H1 (cell line): ENCODE data around the gene ASAP2. TPM values are rescaled to one million over a fixed set of nuclear protein-coding genes. Genes with fewer than 3 reads are reported as not detected.

Experiments
- CTCF ChIA-PET: fragments of 300-600 bp; sonication (Branson Sonifier 250); formaldehyde crosslinking; loops from one replicate; lab custom pipeline; 2021; ENCODE audit not compliant: partially characterized antibody; lab: Charles Lee
- POLR2A ChIA-PET: fragments of 300-600 bp; sonication (Branson Sonifier 250); formaldehyde crosslinking; loops from one replicate; lab custom pipeline; 2021; ENCODE audit warnings: inconsistent platforms; ENCODE audit not compliant: partially characterized antibody; lab: Charles Lee
- DNase-seq, 2 experiments: peaks; one replicate each; pipeline versions ENCODE4 v3.0.0 to v3.0.0-alpha.2; 2010 to 2022; ENCODE audit warnings: low spot score in 2 of 2, low read depth in 1 of 2, mixed read lengths in 1 of 2
- FAIRE-seq: peaks from 2 replicates; lab custom pipeline; 2011; peaks lifted over from hg19 to GRCh38; lab: Jason Lieb, UNC
- H2AFZ ChIP-seq: 2 replicates; pipeline ENCODE4 v1.8.1; 2012; ENCODE audit warnings: low read length, inconsistent platforms
- H2AK5ac ChIP-seq: 2 replicates; pipeline ENCODE4 v1.6.1; 2013; ENCODE audit warnings: low read depth, low read length
- H2BK120ac ChIP-seq: replicated peaks from 2 replicates; pipeline ENCODE3; 2013; ENCODE audit warnings: low read depth, low read length, inconsistent platforms
- H2BK12ac ChIP-seq: 2 replicates; pipeline ENCODE4 v1.6.1; 2013; ENCODE audit warnings: low read depth, low read length
- H2BK15ac ChIP-seq: 2 replicates; pipeline ENCODE4 v1.6.1; 2013; ENCODE audit warnings: low read length
- H2BK20ac ChIP-seq: 2 replicates; pipeline ENCODE4 v1.6.1; 2013; ENCODE audit warnings: low read length
- H2BK5ac ChIP-seq: 2 replicates; pipeline ENCODE4 v1.6.1; 2013; ENCODE audit warnings: low read depth, low read length
- H3K14ac ChIP-seq: 2 replicates; pipeline ENCODE4 v1.6.1; 2013; ENCODE audit warnings: inconsistent platforms; ENCODE audit not compliant: insufficient read length
- H3K18ac ChIP-seq: 2 replicates; pipeline ENCODE4 v1.6.1; 2013; ENCODE audit warnings: low read length; ENCODE audit errors: extremely low read depth
- H3K23ac ChIP-seq: 2 replicates; pipeline ENCODE4 v1.6.1; 2013; ENCODE audit warnings: inconsistent platforms; ENCODE audit not compliant: insufficient read length
- H3K23me2 ChIP-seq: 2 replicates; pipeline ENCODE4 v1.6.1; 2013; ENCODE audit warnings: low read depth, low read length
- H3K27ac ChIP-seq: 2 replicates; pipeline ENCODE4 v1.6.1; 2011; ENCODE audit warnings: low read depth, low read length, inconsistent platforms
- H3K27me3 ChIP-seq, 4 experiments: replicated peaks in 1 of 4; 1 replicate in 1 of 4; 2 replicates in 3 of 4; pipeline versions ENCODE4 v1.6.1 to v1.8.1; 2011 to 2013; ENCODE audit warnings: low read length in 3 of 4, mild to moderate bottlenecking in 3 of 4, inconsistent platforms in 2 of 4, mixed read lengths in 2 of 4, moderate library complexity in 1 of 4; ENCODE audit not compliant: control insufficient read depth in 3 of 4, insufficient read depth in 3 of 4; ENCODE audit errors: extremely low read depth in 1 of 4
- H3K36me3 ChIP-seq, 4 experiments: 2 replicates each; pipeline versions ENCODE4 v1.6.1 to v1.8.1; 2011 to 2013; ENCODE audit warnings: mild to moderate bottlenecking in 4 of 4, low read length in 3 of 4, moderate library complexity in 2 of 4, control low read depth in 1 of 4, inconsistent platforms in 1 of 4; ENCODE audit not compliant: insufficient read depth in 4 of 4, control insufficient read depth in 2 of 4
- H3K4ac ChIP-seq: replicated peaks from 2 replicates; pipeline ENCODE3; 2013; ENCODE audit warnings: low read length, low read depth, mixed read lengths, inconsistent platforms; ENCODE audit not compliant: insufficient read length
- H3K4me1 ChIP-seq, 4 experiments: replicated peaks in 1 of 4; 1 replicate in 1 of 4; 2 replicates in 3 of 4; pipeline versions ENCODE4 v1.6.1 to v1.8.1; 2011 to 2013; ENCODE audit warnings: low read length in 3 of 4, inconsistent platforms in 2 of 4, mixed read lengths in 1 of 4; ENCODE audit not compliant: insufficient read depth in 4 of 4, control insufficient read depth in 3 of 4
- H3K4me2 ChIP-seq, 2 experiments: 2 replicates each; pipeline versions ENCODE4 v1.6.1 to v1.8.1; 2011 to 2013; ENCODE audit warnings: low read depth in 2 of 2, low read length in 2 of 2, control low read depth in 1 of 2, inconsistent platforms in 1 of 2, mild to moderate bottlenecking in 1 of 2; ENCODE audit not compliant: insufficient read depth in 1 of 2
- H3K4me3 ChIP-seq, 4 experiments: fragments of 200-600, 300-600 bp in 1 of 4; sonication (generic), shearing (Covaris generic), sonication (Bioruptor Twin) in 1 of 4; 2 replicates each; pipeline versions ENCODE4 v1.5.1 to v1.8.1; 2011 to 2016; ENCODE audit warnings: low read length in 4 of 4, low read depth in 3 of 4, control low read depth in 2 of 4, inconsistent platforms in 2 of 4, mild to moderate bottlenecking in 2 of 4, mixed read lengths in 1 of 4, moderate library complexity in 1 of 4; ENCODE audit not compliant: insufficient read depth in 2 of 4; ENCODE audit errors: extremely low read depth in 1 of 4
- H3K56ac ChIP-seq: replicated peaks from 2 replicates; pipeline ENCODE3; 2013; ENCODE audit warnings: low read depth, mild to moderate bottlenecking, mixed read lengths, low read length, inconsistent platforms; ENCODE audit not compliant: insufficient read length
- H3K79me1 ChIP-seq: 2 replicates; pipeline ENCODE4 v1.6.1; 2013; ENCODE audit warnings: low read depth, low read length, control low read depth
- H3K79me2 ChIP-seq, 2 experiments: 2 replicates each; pipeline versions ENCODE4 v1.6.1 to v1.8.1; 2012 to 2013; ENCODE audit warnings: low read length in 2 of 2, mild to moderate bottlenecking in 2 of 2, inconsistent platforms in 1 of 2; ENCODE audit not compliant: insufficient read depth in 2 of 2, control insufficient read depth in 1 of 2
- H3K9ac ChIP-seq, 4 experiments: replicated peaks in 1 of 4; 1 replicate in 1 of 4; 2 replicates in 3 of 4; pipeline versions ENCODE4 v1.6.1 to v1.8.1; 2011 to 2013; ENCODE audit warnings: low read depth in 3 of 4, low read length in 3 of 4, control low read depth in 2 of 4, mild to moderate bottlenecking in 2 of 4, moderate library complexity in 2 of 4, inconsistent platforms in 1 of 4; ENCODE audit errors: extremely low read depth in 1 of 4
- H3K9me3 ChIP-seq, 2 experiments: 2 replicates each; pipeline versions ENCODE4 v1.6.1 to v1.8.1; 2012 to 2013; ENCODE audit warnings: mild to moderate bottlenecking in 2 of 2, moderate library complexity in 2 of 2, control low read depth in 1 of 2, inconsistent platforms in 1 of 2, low read depth in 1 of 2, low read length in 1 of 2, mixed read lengths in 1 of 2; ENCODE audit not compliant: insufficient read depth in 2 of 2
- H4K20me1 ChIP-seq, 2 experiments: replicated peaks in 1 of 2; 2 replicates each; pipeline versions ENCODE3 to v1.8.1; 2011 to 2013; ENCODE audit warnings: inconsistent platforms in 2 of 2, low read length in 2 of 2, mild to moderate bottlenecking in 1 of 2; ENCODE audit not compliant: insufficient read depth in 2 of 2, control insufficient read depth in 1 of 2
- H4K5ac ChIP-seq: 2 replicates; pipeline ENCODE4 v1.6.1; 2013; ENCODE audit warnings: low read length, low read depth, mixed read lengths, inconsistent platforms; ENCODE audit not compliant: insufficient read length
- H4K8ac ChIP-seq: 2 replicates; pipeline ENCODE4 v1.8.0; 2013; ENCODE audit warnings: mild to moderate bottlenecking, moderate library complexity, low read length, inconsistent platforms; ENCODE audit not compliant: insufficient read depth; ENCODE audit errors: extremely low read depth
- H4K91ac ChIP-seq: replicated peaks from 2 replicates; pipeline ENCODE3; 2013; ENCODE audit warnings: low read length, mixed read lengths, inconsistent platforms; ENCODE audit not compliant: insufficient read length
- CBX5 ChIP-seq: fragments of 300-800, 300-1000 bp; sonication (generic); IDR thresholded peaks from 2 replicates; pipeline ENCODE4 v1.7.1; 2016; ENCODE audit warnings: antibody characterized with exemption, low read length, low read depth
- CHD1 ChIP-seq: IDR thresholded peaks from 2 replicates; pipeline ENCODE4 v1.6.1; 2012; ENCODE audit warnings: low read depth, low read length, improper control_type of control experiment
- CTBP2 ChIP-seq: IDR thresholded peaks from 2 replicates; pipeline ENCODE4 v1.7.0; 2011; ENCODE audit warnings: borderline replicate concordance, mild to moderate bottlenecking, moderate library complexity, mixed read lengths, low read length; ENCODE audit not compliant: insufficient read depth, insufficient read length
- E2F6 ChIP-seq: IDR thresholded peaks from 2 replicates; pipeline ENCODE4 v1.6.1; 2012; ENCODE audit warnings: inconsistent platforms
- EGR1 ChIP-seq: IDR thresholded peaks from 2 replicates; pipeline ENCODE4 v1.6.1; 2011; ENCODE audit warnings: low read depth, low read length, borderline replicate concordance
- HDAC6 ChIP-seq: IDR thresholded peaks from one replicate; pipeline ENCODE4 v1.7.1; 2012; ENCODE audit warnings: low read depth, mild to moderate bottlenecking, inconsistent platforms, low read length, moderate library complexity
- RFX5 ChIP-seq: IDR thresholded peaks from 2 replicates; pipeline ENCODE4 v1.6.1; 2011; ENCODE audit warnings: low read depth, low read length, improper control_type of control experiment, borderline replicate concordance
- RXRA ChIP-seq: IDR thresholded peaks from 2 replicates; pipeline ENCODE4 v1.6.1; 2011; ENCODE audit warnings: low read depth, mild to moderate bottlenecking, low read length, moderate library complexity; ENCODE audit not compliant: insufficient read depth
- SAP30 ChIP-seq: fragments of 300-600 bp; sonication (generic); IDR thresholded peaks from 2 replicates; pipeline ENCODE4 v1.7.1; 2012; ENCODE audit warnings: low read length, moderate library complexity, mild to moderate bottlenecking, inconsistent platforms; ENCODE audit not compliant: insufficient read depth, insufficient replicate concordance
- SIX5 ChIP-seq: IDR thresholded peaks from 2 replicates; pipeline ENCODE4 v1.6.1; 2011; ENCODE audit warnings: mild to moderate bottlenecking, low read depth, low read length
- SP1 ChIP-seq: IDR thresholded peaks from 2 replicates; pipeline ENCODE4 v1.6.1; 2011; ENCODE audit warnings: low read depth, low read length
- SRF ChIP-seq: IDR thresholded peaks from 2 replicates; pipeline ENCODE4 v1.6.1; 2011; ENCODE audit warnings: mild to moderate bottlenecking, low read depth, low read length, moderate library complexity
- WGBS, 2 experiments: shearing (Covaris generic) in 1 of 2; methylation state at CpG; one replicate each; pipeline versions ENCODE4 v1.1.6 to v1.1.7; 2013 to 2015; ENCODE audit warnings: low lambda C conversion rate in 2 of 2, mixed read lengths in 2 of 2, inconsistent platforms in 1 of 2, low coverage in 1 of 2, missing lambda C conversion rate in 1 of 2; ENCODE audit not compliant: insufficient replicate concordance in 2 of 2, insufficient coverage in 1 of 2, insufficient read length in 1 of 2; ENCODE audit errors: extremely low coverage in 1 of 2, missing lambda C conversion rate in 1 of 2; 5-methylcytosine and 5-hydroxymethylcytosine counted together
- polyA plus RNA-seq, 7 experiments: library from polyadenylated mRNA; depleted of rRNA in 3 of 7; stranded (reverse) in 5 of 7; unstranded in 2 of 7; fragments of >200 nt in 5 of 7; fragments of 200-250 nt in 2 of 7; gene quantifications; 1 replicate in 5 of 7; 2 replicates in 1 of 7; 4 replicates in 1 of 7; pipeline versions ENCODE4 v1.2.1 to v1.2.3, GENCODE V29; 2011 to 2013; ENCODE audit warnings: missing spikeins in 2 of 7, mixed read lengths in 2 of 7
- total RNA-seq: library from RNA; stranded (reverse); fragmentation: NEBNext Ultra II Directional; extraction: Animal tissue kit (Norgen Biotek cat#: 25700); gene quantifications from 2 replicates; pipeline ENCODE4 v1.2.1, GENCODE V29; 2021

Gene ASAP2
- total and polyA plus RNA-seq, 2 of the 8 experiments (the other 6 are each of a cell fraction or from before 2014, with no cell fraction given) = 10.2 to 18.7 TPM

GRCh38 chr2:9366026-9366425, 159.4 kb downstream of the ASAP2 start:
- no peak overlapping the region for H3K4ac ChIP-seq
- no peak overlapping the region for H3K23ac ChIP-seq
- no peaks in the 10 kb centered on the region for H3K4me1 ChIP-seq
- H3K14ac ChIP-seq = no peak overlapping the region
- H2BK12ac ChIP-seq = no peak overlapping the region
- ChIA-PET CTCF (interaction anchor here (0.6 to 2.5 kb wide), 3 partner anchors 10 to 499 kb away, joined by 3 to 15 read pairs (median 3); no protein-coding TSS in a partner anchor), POLR2A (no interaction called here)
- no peaks in the 10 kb centered on the region for H3K79me1 ChIP-seq
- FAIRE-seq (no peak), DNase-seq (no peak)
- H2BK20ac ChIP-seq = no peak overlapping the region
- no peaks in the 10 kb centered on the region for H3K23me2 ChIP-seq
- TF ChIP-seq CTBP2 (no peak), RFX5 (no peak), HDAC6 (no peak), CBX5 (no peak), EGR1 (no peak), SIX5 (no peak), SAP30 (no peak), SRF (no peak), E2F6 (no peak), RXRA (no peak), SP1 (no peak), CHD1 (no peak)
- H2BK5ac ChIP-seq = no peak overlapping the region
- no peak overlapping the region for H3K4me2 ChIP-seq
- H2BK120ac ChIP-seq = no peak overlapping the region
- no peaks in the 10 kb centered on the region for H3K79me2 ChIP-seq
- whole genome bisulfite sequencing, 2 experiments = 83% methylated on average over 6 of the region's 6 CpGs; no CpG with 5 or more reads in 1 of the 2 experiments
- H2AFZ ChIP-seq = no peak overlapping the region
- no peak overlapping the region for H3K4me3 ChIP-seq
- no peak overlapping the region for H3K27ac ChIP-seq
- no peak overlapping the region for H4K8ac ChIP-seq
- H3K56ac ChIP-seq = no peak overlapping the region
- no peak overlapping the region for H2BK15ac ChIP-seq
- no peak overlapping the region for H3K9ac ChIP-seq
- no peak overlapping the region for H2AK5ac ChIP-seq
- peaks cover 0 to 2% of the 10 kb centered on the region in 2 experiments for H4K20me1 ChIP-seq
- no peak overlapping the region for H4K91ac ChIP-seq
- no peaks in the 10 kb centered on the region for H3K27me3 ChIP-seq
- no peaks in the 10 kb centered on the region for H3K9me3 ChIP-seq
- peaks cover 0 to 4% (median 0%) of the 10 kb centered on the region in 4 experiments; a peak in 2 of 8 replicates for H3K36me3 ChIP-seq
- no peak overlapping the region for H4K5ac ChIP-seq
- H3K18ac ChIP-seq = no peak overlapping the region
